ENCODE results near the gene TRIM29.

GRCh38 chr11:120168960-120169681 lies 31.2 kb upstream of the TRIM29 start:
- TF ChIP-seq CTCF (IDR thresholded peaks at IDR 0.05) (peak; percentile 46 to 96 (median 70)), POLR2A (IDR thresholded peaks at IDR 0.05) (no peak)
